ENCODE measurements around the gene RGS2.

RGS2 gene

DNA sequence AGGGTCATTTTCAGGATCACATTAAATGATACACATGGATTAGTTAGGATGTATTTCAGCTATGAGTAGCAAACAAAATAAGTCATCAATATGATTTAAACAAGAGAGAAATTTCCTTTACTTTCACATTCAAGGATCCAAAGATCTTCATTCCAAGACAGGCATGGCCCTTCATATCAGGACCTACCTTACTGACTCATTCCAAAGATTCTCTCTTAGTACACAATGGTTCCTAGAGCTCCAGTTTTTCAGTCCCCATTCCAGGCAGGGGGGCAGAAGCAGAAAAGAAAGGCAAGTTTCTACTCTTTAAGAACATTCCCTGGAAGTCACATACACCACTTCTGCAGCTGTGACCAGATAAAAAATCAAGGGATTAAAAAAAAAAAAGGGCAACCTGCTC, 23.7 kb downstream of the RGS2 start:
- no peak for DNase-seq

DNA sequence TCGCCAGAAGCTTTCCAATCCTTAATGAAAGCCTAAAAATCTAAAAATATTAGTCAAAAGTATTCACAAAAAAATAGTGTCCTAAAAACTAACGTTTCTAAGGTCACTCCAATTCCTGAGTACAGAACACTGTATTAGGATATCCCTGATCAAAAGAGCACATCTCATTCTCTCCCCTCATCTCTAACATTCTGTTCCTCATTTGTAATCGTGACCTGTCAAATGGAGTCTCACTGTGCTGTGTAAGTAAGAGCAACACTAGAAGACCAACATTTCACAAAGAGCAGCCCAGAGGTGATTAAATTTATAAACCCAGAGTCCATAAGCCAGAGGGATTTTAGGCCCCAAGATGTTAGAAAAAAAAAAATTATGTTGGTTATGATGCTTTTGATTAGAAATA, 26.3 kb downstream of the RGS2 start:
- DNase-seq = no peak

DNA sequence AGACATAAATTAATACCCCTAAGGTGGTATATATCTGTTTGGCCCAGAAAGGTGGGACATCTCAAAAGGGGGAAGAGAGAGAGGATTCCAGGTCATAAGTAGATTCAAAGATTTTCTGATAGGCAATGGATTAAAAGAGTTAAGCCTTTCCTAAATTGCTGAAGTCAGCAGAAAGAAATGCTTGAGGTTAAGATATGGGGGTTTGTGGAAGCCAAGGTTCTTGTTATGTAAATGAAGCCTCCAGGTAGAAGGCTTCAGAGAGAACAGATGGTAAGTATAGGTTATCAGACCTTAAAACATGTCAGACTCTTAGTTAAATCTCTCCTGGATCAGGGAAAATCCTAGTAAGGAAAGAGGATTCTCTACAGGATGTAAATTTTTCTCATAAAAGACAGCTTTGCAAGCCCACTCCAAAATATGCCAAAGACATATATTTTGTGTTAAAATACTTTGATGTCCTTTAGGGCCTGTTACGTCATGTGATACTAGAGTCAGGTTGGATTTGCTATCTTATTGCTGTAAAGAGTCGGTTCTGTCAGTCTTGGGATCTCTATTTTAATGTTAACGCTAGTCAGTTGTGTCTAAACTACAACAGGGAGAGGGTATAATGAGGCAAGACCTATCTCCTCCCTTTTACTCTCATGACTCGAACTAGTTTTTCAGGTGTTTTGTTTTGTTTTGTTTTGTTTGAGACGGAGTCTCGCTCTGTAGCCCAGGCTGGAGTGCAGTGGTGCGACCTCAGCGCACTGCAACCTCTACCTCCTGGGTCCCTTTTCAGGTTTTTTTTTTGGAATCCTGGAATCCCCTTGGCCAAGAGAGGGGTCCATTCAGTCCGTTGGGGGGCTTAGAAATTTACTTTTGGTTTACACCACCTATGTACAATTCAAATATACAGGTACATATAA, 30.6 kb downstream of the RGS2 start:
- DNase-seq = no peak

DNA sequence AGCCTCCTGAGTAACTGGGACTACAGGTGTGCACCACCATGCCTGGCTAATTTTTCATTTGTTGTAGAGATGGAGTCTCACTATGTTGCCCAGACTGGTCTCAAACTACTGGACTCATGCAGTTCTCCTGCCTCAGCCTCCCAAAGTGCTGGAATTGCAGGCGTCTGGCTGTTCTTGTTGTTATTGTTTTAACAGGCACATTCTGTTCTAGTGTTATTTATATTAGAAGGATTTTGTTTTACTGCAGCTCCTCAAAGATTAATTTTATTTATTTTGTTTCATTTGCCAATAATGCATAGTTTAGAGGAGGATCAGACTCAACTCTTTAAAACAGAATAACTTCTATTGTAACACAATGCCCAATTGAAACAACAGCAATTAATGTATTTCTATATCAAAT, 35.5 kb downstream of the RGS2 start:
- DNase-seq = no peak

DNA sequence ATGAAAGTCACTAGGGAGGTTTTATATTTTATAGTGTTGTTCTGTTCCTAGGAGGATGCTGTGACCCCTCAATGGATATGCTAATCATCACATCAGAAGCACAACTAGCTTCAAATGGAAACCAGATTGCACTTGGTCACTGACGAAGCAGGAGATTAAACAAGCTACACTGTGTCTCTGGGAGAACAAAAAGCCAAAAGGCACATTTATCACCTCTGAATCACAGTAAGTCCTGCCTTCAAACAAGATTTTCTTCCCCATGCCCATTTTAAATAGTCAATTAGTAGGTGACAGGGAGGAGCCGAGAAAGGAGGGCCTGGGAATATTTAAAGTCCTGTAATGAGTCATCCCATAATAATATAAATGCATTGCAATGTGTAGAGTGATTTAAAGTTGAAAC, 38.1 kb downstream of the RGS2 start:
- DNase-seq = no peak

DNA sequence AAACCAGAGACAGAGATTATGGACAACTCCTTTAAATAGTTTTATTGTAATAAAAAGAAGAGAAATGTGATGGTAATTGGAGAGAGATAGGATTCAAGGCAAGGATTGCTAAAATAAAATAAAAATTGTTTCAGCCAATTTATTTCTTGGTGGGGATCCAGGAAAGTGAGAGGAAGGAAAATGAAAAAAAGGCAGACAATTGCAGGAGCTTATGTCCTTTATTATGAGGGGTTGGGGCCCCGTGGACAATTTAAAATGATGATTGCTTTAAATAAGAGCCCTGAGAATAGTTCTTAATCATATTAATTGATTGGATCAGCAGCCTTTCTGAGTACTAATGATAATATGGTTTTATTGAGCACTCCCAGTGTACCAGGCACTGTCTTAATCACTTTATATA, 40.2 kb downstream of the RGS2 start:
- no peak for DNase-seq

DNA sequence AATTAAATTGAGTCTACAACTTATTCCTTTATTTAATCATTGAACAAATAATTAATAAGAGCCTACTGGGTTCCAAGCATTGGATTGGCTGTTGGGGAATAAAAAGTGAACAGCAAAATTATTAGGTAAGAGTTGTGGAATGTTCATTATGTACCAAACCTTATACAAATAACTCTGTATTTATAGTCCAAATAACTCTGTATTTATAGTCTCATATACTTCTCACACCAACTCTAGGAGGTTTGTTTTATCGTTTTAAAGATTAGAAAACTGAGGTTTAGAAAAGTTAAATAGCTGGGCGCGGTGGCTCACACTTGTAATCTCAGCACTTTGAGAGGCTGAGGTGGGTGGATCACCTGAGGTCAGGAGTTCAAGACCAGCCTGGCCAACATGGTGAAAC, 40.6 kb downstream of the RGS2 start:
- no peak for DNase-seq

DNA sequence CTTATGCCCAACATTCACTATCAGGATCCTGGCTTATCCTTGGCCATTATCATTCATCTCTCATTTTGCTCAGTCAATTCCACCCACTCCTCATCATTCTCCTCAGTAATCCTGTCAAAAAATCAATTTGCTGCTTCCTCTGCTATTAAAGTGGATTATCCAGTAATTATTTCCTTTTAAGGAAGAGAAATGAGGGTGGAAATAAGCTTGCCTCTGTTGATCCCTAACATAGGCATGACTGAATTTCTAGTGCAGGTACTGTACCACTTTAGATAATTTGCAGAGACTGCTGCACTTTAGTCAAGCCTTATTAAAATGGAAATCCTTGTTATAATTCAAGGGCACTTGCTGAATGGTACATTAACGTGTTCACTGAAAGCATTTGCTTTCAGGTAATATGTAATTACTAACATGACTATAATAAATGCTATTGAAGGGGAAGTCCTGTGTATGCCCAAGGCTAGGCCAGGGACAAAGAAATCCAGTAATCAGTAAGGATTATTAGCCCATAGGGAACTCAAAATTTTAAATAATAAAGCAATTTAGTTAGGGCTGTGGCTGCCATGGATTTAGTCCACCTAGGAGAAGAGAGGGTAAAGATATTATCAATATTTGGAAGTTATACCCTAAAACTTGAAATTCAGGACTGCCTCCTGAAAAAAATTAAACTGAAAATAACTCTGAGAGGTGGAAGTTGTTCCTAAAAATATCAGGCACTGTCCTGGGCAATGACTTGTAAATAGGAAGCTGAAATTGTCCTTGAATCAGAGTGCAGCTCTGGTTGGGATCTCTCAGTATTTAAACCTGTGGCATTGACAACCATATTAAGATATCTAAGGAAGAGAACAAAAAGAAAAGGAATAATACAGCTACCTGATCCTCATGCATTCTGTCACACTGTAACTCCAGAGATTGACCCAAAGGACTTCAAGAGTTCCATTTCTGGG, 43.4 kb downstream of the RGS2 start:
- no peak for DNase-seq

DNA sequence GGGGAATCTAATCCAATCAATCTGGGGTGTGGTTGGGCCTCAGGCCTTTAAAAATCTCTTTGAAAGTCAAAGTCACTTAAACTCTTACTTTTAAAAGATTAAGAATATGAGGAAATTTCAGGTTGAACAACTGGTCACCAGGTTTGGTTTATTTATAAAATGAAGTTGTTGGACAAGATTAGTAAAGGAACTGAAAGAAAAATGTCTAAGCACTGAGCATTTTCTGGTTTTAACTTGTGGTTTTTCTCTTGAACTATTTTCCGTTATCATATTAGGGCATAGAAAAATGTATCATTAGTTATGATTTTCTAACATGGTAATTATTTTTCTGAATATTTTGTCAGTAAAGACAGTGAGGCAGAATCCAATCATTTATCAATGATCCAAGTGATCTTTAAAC, 49.6 kb downstream of the RGS2 start:
- no peak for DNase-seq

DNA sequence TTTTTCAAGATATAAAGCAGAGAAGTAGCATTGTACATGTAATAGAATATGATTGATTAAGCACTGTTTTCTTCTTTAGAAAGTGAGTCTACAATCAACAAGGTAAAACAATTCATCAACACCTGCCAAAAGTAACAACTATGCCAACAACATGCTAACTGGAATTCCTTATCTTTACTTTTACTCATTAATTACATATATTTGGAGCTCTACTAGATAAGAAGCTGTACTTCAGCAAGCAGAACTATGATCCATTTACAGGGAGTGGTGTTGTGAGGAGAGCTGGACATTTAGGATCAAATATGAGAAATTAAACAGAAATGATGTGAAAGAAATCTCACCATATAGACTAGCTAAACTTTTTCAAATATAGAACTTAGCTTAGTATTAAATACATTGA, 51.0 kb downstream of the RGS2 start:
- no peak for DNase-seq

DNA sequence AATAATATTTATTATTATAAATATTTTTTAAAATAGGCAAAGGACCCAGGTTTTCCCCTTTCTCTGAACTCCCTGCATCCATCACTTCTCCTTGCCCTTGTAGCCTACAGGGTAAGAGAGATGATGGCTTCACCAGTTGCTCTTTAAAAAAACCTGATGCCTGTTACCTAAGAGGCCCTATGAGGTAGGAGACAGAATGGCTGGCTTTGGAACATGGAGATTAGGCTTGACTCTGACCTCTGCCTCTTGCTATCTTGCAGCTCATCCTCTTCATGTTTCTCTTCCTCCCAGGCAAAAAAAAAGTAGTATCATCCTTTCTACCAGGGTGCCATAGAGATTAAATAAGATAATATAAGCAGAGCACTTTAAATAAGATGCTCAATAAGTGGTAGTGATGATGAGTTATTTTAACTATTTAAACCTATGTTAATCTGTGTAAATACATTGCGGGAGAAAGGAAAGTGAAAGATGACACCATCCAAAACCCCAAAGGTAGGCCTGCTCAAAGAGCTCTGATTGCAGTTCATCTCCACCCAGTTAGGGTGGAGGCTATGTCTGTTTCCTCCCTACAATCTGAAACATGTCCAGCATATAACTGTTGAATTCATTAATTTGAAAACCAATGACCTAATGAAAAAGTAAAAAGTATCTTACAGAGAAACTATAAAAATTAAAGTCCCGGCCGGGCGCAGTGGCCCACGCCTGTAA, 51.8 kb downstream of the RGS2 start:
- DNase-seq = no peak

DNA sequence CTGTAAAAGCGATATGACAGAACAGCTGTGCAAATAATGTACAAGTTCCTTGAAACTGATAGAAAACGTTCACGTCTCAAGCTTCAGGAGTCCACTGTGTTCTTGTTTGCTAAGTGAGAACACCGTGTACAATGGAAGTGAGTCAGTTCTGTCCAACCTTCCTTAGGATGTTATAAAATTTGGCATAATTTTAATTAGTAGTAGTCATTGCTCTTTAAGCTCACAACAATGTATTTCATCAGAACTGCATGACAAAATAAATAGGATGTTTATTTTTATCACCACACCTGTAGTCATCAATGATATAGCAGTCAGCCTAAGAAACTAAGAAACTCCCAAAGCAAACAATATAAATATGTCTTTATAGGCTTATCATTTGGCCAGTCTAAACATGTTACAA, 53.0 kb downstream of the RGS2 start:
- DNase-seq = no peak
